HEK293T (cell line): ENCODE measurements around the gene GRK1.

Experiments
- ARNT ChIP-seq: fragments of 450-650 bp; IDR thresholded peaks from 2 replicates; pipeline ENCODE4 v1.6.1; 2017; ENCODE audit warnings: mild to moderate bottlenecking
- ELF4 ChIP-seq: fragments of 450-650 bp; IDR thresholded peaks from 2 replicates; pipeline ENCODE4 v1.6.1; 2017; ENCODE audit warnings: antibody characterized with exemption
- L3MBTL2 ChIP-seq: fragments of 450-650 bp; conservative IDR thresholded peaks from 2 replicates; pipeline ENCODE4 v1.6.1; 2016; ENCODE audit warnings: mild to moderate bottlenecking

DNA sequence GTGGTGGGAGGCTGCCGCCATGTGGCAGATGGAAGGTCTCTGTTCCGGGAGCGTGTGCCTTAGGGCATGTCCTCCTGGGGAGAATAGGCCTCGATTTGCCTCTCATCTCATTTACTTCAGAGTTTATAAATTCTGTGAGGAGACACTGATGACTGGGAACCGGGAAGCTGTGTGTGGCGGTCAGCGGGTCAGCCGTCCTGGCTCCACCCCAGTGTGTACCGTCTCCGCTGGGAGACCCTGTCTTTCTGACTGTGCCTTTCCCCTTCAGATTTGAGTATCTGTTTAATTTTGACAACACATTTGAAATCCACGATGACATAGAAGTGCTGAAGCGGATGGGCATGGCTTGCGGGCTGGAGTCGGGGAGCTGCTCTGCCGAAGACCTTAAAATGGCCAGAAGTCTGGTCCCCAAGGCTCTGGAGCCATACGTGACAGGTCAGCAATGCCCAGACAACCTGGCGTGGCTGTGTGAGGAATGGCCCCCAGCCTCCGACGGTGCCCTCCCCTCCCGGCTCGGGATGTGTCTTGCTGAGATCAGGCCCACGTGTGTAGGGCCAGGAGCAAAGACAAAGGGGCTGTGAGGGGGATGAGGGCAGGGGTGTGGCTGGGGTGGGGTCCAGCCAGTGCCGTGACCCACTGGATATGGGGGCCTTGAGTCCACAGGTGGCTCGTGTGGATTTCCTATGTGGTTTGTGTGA, 30.6 kb upstream of the GRK1 start:
- TF ChIP-seq ARNT (no peak), L3MBTL2 (no peak), ELF4 (no peak)
